Stimulated activated CD8-positive, alpha-beta memory T cell treated with anti-CD3 and anti-CD28 coated beads, Interleukin-12 subunit alpha, Interleukin-12 subunit beta, amount 100 ng/mL, for 1 hour (primary cell): Measurements from ENCODE around the gene MAML3.

ENCODE experiments used
- DNase-seq: peaks from one replicate; pipeline ENCODE4 v3.0.0-alpha.2; 2020; ENCODE audit warnings: low read depth

The MAML3 gene

DNA sequence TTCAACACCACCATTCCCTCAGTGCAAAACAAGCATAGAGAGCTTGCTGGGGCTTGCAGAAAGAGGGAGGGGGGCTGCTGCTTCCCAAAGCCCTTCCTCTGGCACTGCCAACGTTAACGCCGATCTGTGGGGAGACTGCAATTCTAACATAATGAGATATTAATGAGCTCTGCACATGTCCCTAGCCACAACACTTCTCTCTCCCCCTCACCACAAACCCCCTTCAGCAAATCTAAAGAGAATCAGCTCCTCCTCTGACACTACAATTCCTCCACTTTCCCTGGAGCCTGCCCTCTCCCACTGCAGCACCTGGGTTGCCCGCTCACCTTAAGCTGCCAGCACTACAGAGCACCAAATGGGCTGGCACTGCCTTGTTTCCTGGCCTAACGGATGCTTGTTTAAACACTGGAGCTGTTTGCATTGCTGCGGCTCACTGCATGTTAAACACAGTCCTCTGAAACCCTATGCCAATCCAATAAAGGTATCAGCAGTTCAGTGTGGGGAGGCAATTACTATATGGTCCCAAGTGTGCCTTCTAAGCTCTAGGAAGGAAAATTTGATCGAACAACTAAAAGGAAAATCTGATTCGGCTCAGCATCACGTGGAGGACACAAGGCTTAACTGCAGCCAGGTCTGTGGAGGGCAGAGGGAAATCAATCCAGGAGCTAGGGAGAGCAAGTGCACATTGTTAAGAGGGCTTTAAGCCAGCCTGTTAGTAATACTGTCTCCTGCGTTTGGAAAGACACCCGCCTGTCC, 232.4 kb downstream of the MAML3 start:
- no peak for DNase-seq

DNA sequence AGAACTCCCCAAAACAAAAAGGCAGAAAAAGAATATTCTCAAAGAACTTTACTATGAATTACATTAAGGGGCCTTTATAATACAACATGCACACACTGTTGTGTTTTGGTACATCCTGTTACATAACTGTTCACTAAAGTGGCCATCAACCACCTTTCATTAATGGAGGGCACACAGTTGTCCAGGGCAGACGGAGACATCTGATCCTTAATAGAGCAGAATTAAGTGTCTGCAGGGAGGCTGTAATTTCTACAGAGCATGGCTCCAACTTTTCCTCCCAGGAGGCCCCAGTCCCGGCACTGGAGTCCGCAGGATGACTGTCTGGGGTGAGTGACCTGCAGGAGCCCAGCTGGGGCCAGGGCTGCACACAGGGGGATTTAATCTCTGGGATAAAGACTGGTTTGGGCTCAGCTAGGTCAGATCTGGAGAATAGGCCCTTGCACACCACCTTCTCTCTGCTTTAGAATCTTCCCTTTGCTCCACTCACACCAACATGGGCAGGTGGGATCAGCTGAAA, 233.4 kb downstream of the MAML3 start:
- DNase-seq, result no peak

DNA sequence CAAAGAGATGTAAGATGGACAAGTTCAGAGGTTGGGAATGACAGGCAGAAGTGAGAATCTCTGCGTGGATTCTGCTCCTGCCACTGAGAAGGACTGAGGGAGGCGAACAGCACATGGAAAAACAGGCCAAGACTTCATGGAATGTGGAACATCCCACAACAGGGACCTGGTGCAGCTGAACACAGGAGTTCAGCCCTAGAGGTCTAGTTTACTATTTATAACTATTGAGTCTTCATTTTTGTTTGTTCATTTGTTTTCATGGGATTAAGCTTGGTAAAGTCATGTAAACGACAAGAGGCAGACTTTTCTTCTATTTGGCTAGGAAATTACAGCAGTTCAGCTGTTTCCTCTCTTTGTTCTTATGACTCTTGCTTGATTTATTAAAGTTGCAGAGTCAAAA, 234.5 kb downstream of the MAML3 start:
- no peak for DNase-seq

DNA sequence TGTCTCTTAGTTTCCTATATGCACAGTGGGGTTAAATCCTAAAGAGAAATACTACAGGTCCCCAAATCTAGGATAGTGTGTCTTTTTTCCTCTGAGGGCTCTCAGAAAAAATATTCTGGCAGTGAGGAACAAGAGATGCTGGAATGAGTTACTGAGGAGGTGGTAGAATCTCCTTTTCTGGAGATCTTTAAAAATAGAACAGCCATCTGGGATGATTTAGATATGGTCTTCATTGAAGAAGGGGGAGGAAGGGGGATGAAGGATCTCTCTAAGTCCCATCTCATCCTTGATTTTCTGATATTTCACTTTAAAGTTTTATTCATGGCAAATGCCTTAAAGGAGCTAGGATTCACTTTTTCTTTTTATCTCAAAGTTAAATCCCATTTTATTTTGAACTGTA, 235.0 kb downstream of the MAML3 start:
- no peak for DNase-seq

DNA sequence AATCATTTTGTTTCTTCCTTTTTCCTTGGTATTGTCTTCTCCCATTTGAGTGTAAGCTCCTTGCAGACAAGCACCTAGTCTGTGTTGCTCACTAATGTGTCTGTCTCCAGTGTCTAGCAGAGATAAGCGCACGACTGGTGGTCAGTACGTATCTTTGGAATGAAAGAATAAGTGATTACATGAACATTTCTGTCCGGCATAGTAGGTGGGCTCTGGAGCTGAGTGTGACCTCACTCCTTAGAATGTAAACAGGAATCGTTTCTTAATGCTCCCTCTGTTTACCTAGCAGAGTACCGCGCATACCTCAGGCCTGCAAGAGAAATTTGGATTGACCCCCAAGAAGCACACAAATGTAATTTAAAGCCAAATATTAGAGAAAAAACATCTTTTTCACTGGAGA, 235.4 kb downstream of the MAML3 start:
- DNase-seq, result no peak

DNA sequence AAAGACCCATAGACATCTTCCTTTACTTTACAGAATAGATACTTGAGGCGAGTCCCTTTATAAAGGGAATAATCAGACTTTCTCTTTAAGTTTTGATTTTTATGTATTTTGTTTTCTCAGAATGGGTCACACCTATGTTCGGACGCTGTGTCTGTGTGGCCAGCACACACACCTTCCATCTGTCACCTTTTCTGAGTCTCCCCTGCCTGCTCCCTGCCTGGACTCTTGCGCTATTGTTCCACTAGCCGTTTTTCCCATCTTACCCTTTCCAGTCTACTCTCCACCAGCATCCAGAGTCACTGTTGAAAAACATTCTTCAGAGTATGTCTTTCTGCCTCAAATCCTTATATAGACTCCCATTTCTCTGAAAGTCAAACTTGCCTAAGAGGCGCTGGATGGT, 236.1 kb downstream of the MAML3 start:
- no peak for DNase-seq

DNA sequence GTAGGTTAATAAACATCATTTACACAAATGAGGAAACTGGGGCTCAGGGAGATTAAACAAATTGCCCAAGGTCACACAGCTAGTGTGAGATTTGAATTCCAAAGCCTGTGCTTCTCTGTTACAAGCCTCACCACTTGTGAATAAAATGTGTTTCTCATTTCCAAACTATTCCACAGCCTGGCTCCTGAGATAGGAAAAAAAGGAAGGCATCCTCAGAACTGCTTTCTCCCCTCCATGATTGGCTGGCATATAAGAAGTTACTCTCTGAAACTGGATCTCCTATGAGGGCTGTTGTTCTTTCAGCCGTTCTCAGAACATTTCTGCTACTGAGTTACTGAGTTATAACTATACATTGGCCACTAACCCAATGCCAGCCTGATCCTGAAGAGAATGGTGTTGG, 237.9 kb downstream of the MAML3 start:
- no peak for DNase-seq

DNA sequence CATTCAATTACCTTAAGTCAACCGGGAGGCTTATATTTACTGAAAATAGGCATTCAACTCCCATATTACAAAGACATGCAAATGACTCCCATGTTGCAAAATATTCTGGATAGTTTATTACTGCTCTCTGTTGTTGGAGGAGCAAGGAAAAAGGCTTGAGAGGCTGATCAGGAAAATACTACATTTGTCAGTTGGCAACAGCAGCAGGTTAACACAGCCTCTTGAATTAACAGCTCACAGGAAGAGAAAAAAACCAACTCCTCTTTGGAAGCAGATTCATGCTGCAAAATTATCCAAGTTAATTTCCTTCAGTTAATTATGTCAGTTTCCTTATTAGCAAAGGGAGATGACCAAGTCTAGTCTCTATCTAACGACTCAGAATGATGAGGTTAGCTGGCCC, 238.9 kb downstream of the MAML3 start:
- DNase-seq, result no peak

DNA sequence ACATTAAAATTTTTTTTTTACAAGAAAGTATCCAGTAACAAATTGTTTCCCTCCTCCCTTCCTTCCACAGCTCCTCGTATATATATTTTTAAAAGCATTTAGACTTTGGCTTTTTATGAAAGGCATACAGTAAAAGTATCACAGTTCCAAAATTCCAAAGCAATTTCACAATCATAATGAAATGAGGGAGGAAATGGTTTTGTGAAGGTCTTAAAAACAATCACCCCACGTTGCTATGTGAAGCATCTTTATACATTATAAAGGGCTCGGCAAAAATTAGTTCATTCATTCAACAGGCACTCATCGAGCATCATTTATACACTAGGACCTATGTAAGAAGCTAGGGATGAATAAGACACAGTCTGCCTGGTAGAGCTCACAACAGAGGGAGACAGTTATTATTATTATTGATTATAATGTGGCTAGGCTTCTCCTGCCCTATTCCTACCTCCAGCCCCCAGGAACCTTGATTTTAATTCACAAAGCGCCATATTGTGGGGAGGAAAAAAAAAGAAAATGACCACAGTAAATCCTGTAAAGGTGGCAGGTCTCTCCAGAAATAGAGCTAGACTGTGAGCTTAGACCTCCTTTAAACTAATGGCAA, 239.9 kb downstream of the MAML3 start:
- no peak for DNase-seq

DNA sequence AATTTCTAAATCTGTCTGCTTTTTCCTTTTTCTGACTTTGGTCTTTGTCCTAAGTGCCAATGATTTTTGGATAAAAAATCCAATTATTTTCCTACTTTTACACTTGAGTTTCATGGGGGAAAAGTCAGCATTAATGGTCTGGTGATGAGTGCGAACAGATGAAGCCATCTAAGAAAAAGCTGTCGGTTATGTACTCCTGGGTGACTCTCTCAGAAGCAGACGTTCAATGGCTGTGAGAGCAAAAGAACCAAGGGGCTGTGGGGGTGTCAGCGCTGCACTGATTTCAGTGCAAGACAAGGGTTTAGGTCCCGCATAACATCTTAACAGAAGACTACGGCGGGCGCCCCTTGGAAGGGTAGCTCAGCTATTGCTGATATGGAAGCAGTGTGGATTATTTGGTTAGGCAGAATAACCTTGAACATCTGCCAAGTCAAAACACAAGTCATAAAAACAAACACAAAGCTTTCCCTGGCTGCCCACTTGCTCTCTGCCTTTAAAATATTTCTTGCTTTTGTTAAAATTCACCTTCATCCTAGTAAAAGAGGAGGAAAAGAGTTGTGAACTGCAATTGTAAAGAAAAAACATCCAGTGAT, 240.5 kb downstream of the MAML3 start:
- DNase-seq, result no peak

DNA sequence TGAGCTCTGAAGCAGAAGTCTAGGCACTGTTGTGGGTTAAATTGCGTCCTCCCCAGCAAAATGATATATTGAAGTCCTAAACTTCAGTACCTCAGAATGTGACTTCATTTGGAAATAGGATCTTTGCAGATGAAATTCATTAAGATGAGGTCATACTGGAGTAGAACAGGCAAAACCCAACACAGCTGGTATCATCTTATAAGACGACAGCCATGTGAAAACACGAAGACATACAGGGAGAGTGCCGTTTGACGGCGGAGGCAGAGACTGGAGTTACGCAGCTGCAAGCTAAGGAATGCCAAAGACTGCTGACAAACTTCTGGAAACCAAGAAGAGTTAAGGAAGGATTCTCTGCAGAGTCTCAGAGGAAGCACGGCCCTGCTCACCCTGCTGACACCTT, 241.5 kb downstream of the MAML3 start:
- DNase-seq, result no peak

DNA sequence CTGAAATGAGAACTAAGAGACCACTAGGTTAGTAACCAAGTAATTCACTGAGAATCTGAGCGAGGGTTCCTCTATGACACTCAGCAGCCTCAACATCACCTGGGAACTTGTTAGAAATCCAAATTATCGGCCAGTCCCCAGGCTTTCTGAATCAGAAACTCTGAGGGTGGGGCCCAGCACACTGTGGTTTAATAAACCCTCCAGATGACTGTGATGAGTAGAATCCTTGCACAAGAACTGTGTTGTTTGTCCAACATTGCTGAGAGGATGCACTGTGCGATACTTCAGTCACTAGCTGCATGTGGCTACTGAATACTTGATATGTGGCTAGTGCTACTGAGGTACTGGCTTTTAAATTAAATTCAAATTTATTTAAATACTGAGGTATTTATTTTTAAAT, 243.9 kb downstream of the MAML3 start:
- DNase-seq, result no peak

DNA sequence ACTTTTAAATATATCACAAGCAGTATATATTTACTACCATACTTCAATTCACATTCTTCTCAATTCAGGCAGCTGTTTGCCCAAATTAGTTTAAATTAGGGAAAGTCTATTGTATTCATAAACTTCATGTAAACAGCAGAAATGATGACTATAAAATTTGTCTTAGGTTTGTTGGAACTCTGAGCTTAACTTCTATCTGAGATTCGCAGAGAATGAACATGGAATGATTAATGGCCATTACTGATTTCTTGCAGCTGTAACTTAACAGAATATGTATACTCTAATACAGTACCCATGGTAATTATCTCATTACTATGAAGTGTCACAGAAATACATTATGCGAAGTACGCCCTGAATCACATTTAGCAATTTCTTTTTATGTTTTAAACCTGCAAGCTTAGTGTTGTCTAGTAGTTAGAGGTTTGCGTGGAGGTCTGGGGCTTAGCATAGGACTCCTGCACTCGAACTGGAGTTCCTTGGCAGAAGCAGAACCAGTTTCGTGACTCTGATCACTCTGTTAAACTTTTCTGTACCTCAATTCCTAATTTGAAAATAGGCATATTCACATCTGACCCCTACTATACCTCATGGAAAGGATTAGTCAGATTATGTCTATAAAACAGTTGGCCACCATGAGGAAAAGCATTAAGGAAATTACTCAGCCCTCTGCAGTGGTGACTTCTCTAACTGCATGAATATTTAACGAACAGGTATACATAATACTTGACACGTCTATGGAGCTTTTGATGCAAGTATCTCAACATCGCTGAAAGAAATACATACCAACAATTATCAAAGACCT, 245.1 kb downstream of the MAML3 start:
- no peak for DNase-seq

DNA sequence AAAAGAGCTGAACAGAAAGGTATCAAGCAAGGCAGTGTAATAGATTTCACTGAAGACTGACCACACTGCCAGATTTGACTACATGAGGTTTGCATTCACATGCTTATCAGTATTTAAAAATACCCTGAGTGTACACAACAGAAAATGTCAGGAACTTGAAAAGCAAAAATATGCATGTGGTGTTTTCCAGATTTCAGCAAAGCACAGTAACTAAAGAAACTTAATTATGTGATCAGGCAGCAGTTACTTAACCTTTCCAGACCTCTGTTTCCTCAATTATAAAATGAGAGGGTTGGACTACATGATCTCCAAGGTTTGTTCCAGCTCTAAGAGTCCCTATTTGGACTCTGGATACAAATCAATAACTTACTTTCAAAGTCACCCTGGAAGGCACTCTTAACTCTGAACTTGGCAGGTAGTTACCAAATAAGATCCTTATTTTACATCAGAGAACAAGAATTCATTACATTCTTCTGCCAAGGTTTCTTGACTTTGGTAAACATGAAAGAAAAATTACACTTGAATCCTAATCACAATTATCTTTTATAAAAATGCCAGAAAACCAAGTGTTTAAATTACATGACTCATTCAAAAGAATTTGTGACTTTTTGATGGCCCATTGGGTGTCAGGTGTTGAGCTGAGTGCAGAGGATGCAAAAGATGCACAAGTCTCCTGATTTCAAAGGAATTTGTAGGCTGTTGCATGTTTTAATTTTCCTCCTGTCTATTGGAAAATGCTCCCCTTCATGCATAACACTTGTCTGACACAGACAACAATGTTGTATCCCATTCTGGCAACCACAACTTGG, 246.8 kb downstream of the MAML3 start:
- DNase-seq, result no peak

DNA sequence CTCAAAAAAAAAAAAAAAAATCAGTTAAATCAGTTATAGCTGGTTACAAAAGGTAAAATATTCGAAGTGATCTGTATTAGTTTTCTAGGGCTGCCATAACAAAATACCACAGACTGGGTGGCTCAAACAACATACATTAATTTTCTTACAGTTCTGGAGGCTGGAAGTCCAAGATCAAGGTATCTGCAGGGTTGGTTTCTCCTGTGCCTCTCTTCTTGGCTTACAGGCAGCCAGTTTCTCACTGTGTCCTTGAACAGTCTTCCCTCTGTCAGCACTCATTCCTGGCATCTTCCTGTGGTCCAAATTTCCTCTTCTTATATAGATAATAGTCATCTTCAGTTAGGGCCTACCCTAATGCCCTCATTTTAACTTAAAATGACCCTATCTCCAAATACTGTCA, 248.5 kb downstream of the MAML3 start:
- no peak for DNase-seq

DNA sequence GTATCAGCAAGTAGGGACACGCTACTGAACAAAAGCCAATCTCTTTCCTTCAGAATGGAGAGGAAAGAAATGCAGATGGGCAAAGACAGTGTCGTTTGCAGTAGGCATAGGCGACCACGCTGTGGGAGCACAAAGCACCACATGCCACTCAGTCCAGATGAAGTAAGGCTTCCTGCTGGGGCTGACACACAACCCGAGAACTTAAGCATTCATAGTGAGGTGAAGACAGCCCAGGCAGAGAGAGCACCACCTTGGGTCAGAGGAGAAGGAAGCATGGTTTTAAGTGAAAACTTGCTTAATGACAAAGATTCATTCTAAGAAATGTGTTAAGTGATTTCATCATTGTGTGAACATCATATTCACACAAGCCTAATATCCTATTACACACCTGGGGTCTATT, 249.6 kb downstream of the MAML3 start:
- DNase-seq, result no peak

DNA sequence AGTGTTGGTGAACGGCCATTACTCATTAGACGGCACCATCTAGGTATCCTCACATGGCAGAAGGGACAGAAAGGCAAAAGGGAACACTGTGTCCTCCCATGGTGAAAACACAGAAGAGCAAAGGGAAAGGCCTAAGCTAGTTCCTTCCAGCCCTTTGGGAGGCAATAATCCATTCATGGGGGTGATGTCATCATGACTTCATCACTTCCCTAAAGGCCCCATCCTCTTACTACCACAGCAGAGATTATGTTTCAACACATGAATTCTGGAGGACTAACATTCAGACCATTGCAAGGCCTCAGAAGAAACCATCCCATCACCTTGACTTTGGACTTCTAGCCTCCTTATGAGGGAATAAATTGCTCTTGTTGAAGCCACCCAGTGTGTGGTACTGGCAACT, 250.1 kb downstream of the MAML3 start:
- DNase-seq, result no peak

DNA sequence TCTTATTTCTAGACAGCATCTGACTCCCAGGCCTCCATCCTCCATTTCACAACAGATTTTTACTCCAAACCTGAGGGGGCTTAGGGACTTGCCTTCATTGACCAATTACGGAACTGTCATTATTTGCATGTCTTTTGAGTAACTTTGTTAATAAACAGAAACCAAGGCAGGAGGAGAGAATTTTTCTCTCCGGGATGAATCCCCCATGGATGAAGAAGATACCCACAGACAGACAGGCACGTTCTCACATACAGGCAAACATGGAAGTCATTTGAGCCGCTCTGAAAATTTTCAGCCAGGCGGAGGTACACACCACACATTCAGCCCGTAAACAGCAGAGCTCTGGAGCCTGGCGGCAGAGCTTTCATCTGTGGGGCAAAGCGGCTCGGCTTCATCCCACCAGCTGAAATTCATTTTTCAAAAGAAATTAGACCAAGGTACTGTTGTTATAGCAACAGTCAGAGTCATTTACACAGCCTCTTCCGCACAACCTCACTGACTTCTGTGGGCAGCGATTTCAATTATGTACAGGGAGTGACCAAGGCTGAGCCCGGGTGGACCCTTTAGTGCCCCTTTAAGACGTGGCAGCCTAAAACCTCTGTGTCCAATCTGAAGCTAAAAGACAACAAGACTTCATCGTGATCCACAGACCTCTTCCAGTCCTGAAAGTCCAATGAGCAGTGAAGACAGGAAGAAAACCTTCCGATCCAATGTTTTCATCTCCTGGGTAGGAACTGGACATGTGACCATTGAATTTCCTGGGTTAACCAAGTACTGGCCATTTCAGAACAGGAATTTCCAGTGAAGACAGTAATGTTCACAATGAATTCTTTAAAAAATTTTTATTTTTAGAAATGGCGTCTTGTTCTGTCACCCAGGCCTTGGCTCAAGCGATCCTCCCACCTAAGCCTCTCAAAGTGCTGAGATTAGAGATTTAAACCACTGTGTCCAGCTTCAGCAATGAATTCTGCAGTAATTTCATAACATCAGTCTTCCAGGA, 251.4 kb downstream of the MAML3 start:
- no peak for DNase-seq

DNA sequence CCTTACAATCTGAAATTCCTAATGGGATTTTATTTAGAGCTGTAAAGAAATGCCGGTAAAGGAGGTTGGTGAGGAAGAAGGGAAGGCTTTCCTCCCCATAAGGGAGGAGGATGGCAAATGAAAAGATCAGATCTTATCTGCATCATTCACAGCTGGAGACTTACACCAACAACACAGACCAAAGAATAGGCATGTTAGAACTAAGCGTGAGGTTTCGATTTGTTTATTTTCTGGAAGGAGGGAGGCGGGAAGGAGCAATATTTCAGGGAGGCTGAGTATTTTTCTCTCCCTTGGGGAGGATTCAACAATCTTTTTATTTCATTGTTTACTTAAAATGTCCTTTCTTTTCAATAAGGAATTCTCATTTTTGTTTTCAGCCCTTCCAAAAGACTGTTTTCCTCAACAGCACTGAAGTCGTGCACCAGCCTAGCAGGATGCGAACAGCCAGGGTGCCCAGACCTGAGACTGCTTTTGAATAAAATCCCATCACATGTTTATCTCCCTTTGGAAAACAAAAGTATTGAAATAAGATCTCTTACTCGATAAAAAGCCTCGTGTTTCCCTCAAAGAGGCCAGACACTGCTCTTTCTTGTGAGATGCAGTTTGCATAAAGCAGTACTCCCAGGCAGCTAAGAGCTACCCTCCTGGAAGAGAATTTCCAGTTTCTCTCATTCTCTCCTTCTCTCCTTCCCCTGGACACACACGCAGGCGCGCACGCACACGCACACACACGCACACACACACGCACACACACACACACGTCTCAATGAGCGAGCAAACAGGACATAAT, 252.3 kb downstream of the MAML3 start:
- no peak for DNase-seq

DNA sequence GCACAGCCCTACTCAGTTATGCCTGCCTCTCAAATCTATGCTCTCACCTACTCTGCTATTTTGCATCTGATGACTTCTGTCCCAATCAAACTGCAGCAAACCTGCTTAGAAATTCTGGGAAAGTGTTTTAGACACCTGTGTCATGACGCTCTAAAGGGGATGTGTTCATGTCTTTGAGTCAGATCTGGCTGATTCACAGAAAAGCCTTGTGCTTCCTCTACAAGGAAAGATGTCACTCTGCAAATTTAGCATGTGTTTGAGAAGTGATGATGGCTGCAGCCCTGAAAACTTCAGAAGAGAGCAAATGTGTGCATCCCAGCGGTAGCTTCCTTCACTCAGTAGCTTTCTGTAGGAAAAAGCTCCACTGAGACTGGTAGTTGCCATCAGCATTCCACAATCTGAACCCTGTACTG, 253.0 kb downstream of the MAML3 start:
- DNase-seq, result no peak
